ENCODE measurements around the gene NKX3-2.
"Not testable (repeated sequence)": the region's sequence is repeated elsewhere in the genome, so short reads cannot be mapped to it uniquely, and the experiment has no call there.

Gene NKX3-2

GRCh38 chr4:13543839-13544605 is at the start of gene NKX3-2:
TSS of gene NKX3-2 (minus strand) at chr4:13544508. CDS start at chr4:13544414, 94 bp downstream.
- no peak for DNase-seq (ENCODE audit: low read depth in 2 of 2, low spot score in 1 of 2)

DNA sequence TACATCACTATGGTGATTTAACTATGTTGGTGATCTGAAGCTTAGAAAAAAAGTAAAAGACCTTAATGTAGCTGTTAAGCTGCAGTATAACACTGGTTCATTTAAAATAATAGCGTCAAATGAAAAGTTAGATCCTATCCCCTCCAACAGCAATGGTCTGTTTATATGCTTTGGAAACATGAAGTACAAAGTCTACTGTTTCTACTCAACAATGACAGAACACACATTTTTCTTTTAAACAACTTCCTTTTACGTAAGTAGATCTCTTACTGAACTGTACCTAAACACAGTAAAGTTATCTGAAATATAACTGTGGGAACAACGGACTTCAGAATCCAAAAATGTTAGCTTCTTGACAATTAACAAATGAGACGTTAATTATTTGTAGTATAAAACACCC is 47.9 kb upstream of the NKX3-2 start:
- DNase-seq (ENCODE audit: low read depth in 2 of 2, low spot score in 1 of 2): no peak

DNA sequence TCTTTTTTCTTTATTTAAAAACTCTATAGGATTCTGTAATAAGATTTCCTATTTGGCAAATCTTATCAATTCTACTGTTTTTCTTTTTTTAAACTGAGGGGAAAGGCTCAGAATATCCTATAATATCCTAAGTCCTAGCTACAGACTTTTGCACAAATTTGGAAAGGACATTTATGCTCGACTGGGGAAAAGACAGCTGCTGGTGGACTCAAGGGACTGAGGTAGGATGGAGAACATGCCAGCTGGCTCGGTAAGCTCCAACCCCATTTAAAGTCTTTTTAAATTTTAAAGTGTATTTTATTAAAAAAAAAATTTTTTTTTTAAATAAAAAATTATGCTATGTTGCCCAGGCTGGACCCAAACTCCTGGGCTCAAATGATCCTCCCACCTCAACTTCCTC is 46.5 kb upstream of the NKX3-2 start:
- DNase-seq (ENCODE audit: low read depth in 2 of 2, low spot score in 1 of 2): no peak

GRCh38 chr4:13588954-13589353 is 44.6 kb upstream of the NKX3-2 start:
- DNase-seq (ENCODE audit: low read depth in 2 of 2, low spot score in 1 of 2): no peak

DNA sequence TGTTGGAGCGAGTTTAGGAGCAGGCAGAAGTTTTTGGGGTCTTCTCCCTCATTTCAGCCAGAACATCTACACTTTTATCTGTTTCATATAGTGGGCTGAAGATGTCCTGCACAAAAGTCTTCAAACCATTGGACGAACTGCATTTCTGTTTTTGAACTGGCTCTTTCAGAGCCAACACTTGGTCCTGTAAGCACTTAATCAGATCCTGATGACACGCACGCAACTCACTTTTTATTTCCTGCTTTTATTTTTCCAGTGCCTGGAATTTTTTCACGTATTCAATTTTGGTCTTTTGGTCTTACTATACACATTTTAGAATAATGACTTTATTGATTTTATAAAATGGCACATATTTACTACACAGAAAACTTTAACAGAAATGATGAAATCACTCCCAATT is 40.2 kb upstream of the NKX3-2 start:
- no peak for DNase-seq (ENCODE audit: low read depth in 2 of 2, low spot score in 1 of 2)

- DNase-seq (ENCODE audit: low read depth in 2 of 2, low spot score in 1 of 2): no peak
Observed at GRCh38 chr4:13580036-13580435, 35.7 kb upstream of the NKX3-2 start.

GRCh38 chr4:13577660-13578059 is 33.4 kb upstream of the NKX3-2 start:
- no peak for DNase-seq (ENCODE audit: low read depth in 2 of 2, low spot score in 1 of 2)

GRCh38 chr4:13570916-13571315 is 26.6 kb upstream of the NKX3-2 start:
- no peak for DNase-seq (ENCODE audit: low read depth in 2 of 2, low spot score in 1 of 2)

DNA sequence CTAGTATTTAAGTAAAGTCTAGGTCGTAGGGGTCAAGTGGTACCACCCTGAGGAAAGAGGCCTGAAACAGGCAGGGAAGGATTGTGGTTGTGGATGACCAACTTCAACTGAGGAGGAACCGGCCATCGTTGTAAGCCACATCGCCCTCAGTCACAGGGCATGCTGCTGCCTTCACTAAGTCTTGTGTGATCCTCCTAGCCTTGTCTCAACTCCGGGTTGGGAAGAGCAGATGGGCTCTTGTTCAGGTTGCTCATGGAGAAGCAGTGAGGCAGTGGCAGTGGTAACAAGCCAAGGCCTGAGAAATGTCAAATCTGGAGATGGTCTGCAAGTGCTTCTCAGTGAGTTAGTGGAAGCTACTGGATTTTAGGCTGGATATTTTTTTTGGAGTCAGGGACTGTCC is 22.8 kb upstream of the NKX3-2 start:
- no peak for DNase-seq (ENCODE audit: low read depth in 2 of 2, low spot score in 1 of 2)

- DNase-seq (ENCODE audit: low read depth in 2 of 2, low spot score in 1 of 2): no peak
Observed at GRCh38 chr4:13562876-13563275, 18.6 kb upstream of the NKX3-2 start.

DNA sequence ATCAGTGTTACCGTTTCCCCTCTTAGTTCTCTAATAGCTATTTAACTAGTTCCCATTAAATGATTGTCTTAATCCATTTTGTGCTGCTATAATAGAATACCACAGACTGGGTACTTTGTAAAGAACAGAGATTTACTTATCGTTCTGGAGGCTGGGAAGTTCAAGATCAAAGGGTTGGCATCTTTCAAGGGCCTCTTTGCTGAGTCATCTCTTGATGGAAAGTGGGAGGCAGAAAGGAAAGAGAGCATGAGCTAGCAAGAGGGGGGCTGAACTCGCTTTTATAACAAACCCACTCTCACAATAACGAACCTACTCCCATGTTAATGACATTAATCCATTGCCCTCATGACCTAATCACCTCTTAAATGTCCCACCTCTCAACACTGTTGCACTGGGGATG is 17.4 kb upstream of the NKX3-2 start:
- DNase-seq (ENCODE audit: low read depth in 2 of 2, low spot score in 1 of 2): no peak

DNA sequence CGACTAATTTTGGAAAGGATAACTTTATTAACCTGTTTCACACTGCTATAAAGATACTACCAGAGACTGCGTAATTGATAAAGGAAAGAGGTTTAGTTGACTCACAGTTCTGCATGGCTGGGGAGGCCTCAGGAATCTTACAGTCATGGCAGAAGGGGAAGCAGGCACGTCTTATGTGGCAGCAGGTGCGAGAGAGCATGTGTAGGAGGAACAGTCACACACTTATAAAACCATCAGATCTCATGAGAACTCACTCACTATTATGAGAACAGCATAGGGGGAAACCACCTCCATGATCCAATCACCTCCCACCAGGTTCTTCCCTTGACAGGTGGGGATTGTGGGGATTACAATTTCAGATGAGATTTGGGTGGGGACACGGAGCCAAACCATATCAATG is 15.8 kb upstream of the NKX3-2 start:
- DNase-seq (ENCODE audit: low read depth in 2 of 2, low spot score in 1 of 2): not testable (repeated sequence)

DNA sequence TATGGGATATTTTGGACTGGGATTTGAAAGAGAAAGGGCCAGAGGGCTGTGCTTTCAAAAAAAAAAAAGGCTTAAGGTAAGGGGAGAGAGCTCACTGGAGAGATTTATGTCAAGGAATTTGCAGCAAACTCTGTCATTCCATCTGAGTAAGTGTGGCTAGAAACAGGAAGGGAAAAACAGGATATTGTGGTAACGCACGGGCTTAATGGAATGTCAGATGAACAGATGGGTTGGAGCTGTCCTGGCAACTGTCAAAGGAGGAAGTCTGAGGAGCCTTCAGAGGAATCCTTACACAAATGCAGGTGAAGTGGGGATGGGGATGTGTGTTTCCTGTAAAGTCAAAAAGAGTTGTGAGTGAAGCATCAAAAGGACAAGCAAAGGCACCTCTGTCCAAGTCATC is 15.1 kb upstream of the NKX3-2 start:
- DNase-seq (ENCODE audit: low read depth in 2 of 2, low spot score in 1 of 2): no peak

DNA sequence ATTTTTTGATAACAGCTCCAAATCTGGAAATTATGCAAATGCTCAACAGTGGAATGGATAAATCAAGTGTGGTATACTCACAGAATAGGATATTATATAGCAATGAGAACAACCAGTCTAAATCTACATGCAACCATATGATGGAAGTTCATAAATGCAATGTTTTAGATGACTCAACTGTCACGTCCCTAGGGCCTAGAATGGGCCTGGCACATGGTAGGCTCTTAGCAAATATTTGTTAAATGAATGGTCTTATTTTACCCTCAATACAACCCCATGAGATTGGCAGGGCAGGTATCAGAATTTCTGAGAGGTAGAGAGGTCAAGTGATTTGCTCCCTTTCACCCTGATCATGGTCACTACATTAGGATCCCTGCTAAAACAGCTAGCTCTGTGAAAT is 14.6 kb upstream of the NKX3-2 start:
- DNase-seq (ENCODE audit: low read depth in 2 of 2, low spot score in 1 of 2): no peak

DNA sequence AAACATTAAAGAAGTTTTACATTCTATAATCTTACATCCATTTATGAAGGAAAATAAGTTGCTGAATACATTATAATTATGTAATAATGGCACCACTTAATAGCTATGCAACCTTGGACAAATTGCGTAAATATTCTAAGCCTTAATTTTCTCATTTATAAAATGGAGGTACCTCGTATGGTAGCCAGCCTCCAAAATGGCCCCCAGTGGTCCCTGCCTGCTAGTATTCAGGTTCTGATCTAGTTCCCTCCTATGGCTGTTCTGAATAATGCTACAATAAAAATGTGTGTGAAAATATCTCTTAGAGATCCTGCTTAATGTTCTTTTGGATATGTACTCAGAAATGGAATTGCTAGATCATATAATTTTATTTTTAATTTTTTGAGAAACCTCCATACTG is 11.0 kb upstream of the NKX3-2 start:
- DNase-seq (ENCODE audit: low read depth in 2 of 2, low spot score in 1 of 2): no peak

GRCh38 chr4:13553081-13553480 is 8.8 kb upstream of the NKX3-2 start:
- no peak for DNase-seq (ENCODE audit: low read depth in 2 of 2, low spot score in 1 of 2)

- DNase-seq (ENCODE audit: low read depth in 2 of 2, low spot score in 1 of 2): peak; percentile 57 to 73
Observed at GRCh38 chr4:13548984-13549546, 4.8 kb upstream of the NKX3-2 start.

- no peak for DNase-seq (ENCODE audit: low read depth in 2 of 2, low spot score in 1 of 2)
Observed at GRCh38 chr4:13548059-13548983, 4.0 kb upstream of the NKX3-2 start.

GRCh38 chr4:13547485-13548041 is 3.3 kb upstream of the NKX3-2 start:
- DNase-seq (ENCODE audit: low read depth in 2 of 2, low spot score in 1 of 2): no peak

DNA sequence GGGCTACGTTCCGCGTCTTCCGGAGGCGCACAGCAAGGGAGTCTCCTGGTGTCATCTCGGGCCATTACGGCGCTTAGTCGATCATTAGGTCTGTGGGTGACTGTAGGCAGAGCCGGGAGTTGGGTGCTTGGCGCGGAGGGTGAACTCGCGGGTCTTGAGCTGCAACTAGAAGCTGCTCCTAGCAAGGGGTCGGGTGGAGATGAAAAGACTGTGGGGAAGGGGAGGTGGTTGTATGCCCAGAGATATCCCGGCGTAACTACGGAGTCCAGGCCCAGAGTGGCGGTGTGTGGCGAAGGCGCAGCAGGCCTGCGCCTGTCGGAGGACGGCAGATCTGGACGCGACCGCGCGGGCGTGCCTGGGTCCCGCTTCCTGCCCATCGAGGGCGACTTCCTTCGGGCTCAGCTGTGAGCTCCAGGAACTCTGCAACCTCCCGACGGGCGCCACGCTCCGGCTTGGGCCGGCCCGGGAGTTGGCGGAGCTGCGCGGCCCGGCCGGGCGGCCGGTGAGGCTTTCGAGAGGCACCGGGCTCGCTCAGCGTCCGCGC is 2.7 kb upstream of the NKX3-2 start:
- DNase-seq (ENCODE audit: low read depth in 2 of 2, low spot score in 1 of 2): no peak

All from stimulated activated CD8-positive, alpha-beta memory T cell treated with anti-CD3 and anti-CD28 coated beads, Interleukin-4, amount 100 ng/mL, for 1 hour (primary cell).